A549 (cell line): ENCODE data around the gene TSHR.
A peak's percentile ranks its signal among the peaks of the same experiment; 100 is the strongest.

Experiments
- ESRRA ChIP-seq: fragments of 150-350 bp; IDR thresholded peaks from 2 replicates; pipeline ENCODE4 v1.6.1; 2014; ENCODE audit warnings: mild to moderate bottlenecking, low read length, borderline replicate concordance
- MAFK ChIP-seq: fragments of 450-650 bp; IDR thresholded peaks from 2 replicates; pipeline ENCODE4 v1.6.1; 2014; ENCODE audit not compliant: partially characterized antibody
- NFE2L2 ChIP-seq: fragments of 150-350 bp; conservative IDR thresholded peaks from 2 replicates; pipeline ENCODE4 v1.6.1; 2014; ENCODE audit warnings: low read length
- POLR2A ChIP-seq: IDR thresholded peaks from 2 replicates; pipeline ENCODE4 v1.6.1; 2012; ENCODE audit warnings: mild to moderate bottlenecking, low read length

GRCh38 chr14:81068176-81068782 is 112.9 kb downstream of the TSHR start:
- TF ChIP-seq ESRRA (no peak), POLR2A (no peak), MAFK (peak; percentile 94), NFE2L2 (no peak)
